EH (cell line): Measurements from ENCODE around the gene PRCD.
"Not testable (repeated sequence)": the region's sequence is repeated elsewhere in the genome, so short reads cannot be mapped to it uniquely, and the experiment has no call there.

ENCODE experiments used
- DNase-seq: peaks from one replicate; pipeline ENCODE4 v3.0.0-alpha.2; 2015; ENCODE audit warnings: low read depth

Gene PRCD

DNA sequence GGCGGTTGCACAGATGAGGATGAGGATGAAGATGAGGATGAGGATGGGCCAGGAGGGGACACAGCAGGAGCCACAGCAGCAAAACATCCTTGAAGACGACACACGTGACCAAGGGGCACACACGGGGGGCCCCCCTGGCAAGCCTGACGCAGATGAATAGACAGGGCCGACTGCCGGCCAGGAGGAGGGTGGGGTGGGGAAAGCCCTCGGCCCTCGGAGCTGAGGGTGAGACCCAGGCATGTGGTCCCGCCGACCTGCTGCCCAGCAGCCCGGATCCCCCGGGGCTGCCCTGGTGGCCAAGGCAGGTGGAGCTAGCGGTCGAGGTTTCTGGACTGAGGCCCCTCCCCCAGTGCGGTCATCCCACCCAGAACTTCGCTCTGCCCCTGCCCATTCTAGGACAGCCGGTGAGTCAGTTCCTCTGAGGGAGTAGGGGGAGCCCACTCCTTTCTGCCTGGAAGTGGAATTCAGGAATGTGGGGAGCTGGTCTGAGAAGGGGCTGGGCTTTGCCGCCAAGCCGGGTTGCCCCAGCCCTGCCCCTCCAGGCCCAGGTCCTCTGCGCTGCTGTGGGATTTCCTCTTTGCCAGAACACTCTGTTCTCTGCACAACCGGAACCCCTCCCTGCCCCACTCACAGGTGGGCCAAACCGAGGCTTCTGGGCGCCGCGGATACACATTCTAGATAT lies 12.3 kb upstream of the PRCD start:
- DNase-seq = peak; percentile 79

DNA sequence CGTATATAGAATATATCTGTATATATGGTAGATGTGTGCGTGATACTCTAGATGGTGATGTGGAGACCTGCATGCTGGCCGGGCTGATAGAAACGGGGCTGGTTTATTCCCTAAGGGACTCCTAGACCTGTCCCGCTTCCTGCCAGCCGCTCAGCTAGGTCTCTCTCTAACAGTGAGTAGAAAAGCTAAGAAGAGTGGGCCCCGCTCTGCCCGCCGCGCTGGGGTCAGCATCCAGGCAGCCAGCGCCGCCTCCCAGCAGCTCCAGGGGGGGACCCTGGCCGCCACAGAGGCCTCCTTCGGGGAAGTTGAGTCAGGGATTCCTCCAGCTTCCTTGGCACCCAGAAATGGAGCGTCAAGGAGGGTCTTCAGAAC lies 11.7 kb upstream of the PRCD start:
- DNase-seq = no peak

DNA sequence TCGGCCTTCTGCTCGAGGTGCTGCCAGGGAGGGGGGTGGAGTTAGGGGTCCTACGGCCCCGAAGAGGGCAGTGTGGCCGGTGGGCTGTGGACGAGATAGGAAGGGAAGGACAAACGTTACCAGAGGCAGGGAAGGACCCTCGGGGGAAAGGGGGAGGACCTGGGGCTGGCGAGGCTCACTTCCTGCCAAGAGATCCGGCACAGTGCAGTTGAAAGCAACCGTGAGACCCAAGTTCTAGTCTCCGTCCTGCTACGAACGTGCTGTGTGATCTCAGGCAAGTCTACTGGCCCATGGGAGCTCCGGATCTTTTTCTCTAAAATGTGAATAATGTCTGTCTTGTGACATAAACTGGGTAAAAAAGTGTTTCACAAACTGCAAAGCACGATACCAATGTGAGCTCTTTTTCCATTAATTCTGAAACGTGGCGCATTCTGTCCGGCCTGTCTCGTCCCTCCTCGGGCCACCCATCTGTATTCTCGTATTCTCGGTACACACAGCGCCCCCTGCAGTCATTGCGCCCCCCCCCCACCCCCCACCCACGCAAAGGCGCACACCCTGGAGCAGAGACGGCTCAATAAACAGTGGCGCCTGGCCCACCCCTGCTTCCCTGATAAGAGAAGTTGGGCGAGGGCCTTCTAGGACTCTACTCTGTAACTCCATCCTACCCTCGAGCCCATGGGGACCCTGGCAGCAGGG lies 11.2 kb upstream of the PRCD start:
- DNase-seq = no peak

DNA sequence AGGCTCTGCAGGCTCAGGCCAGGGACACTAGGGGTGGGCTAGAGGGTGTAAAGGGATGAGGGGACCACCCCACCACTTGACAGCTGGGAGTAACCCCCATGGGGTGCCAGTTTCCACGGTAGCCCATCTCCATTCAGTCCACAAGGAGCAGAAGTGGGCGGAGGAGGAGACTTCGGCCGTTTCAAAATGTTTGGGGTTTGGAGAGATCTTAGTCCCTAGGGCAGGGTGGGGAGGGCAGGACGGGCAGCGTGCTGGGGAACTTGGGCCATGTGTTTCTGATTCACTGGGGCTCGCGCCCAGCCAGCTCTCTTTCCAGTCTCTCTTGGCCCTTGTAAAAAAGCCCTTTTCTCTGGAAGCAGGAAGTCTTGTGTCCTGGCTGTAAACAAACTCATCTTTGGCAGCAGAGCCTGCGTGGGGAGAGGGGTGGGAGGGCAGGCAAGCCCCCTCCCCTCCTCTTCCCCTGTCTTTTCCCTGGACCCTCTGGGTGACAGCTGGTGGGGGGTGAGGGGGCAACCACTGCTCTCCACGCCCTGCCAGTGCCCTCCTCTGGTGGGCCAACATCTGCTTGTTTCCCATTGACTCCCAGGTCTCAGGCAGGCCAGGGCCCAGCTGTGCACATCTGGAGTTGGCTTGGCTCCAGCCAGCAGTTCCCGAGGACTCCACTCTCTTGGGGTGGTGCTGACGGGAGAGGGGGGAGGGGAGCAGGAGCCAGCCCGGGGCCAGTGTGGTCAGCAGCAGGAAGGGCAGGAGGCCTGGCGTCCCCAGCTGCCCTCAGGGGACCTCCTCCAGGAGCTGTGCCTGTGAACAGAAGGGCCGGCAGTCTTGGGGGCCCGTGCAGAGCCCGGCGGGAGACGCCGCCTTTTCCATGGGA lies 10.4 kb upstream of the PRCD start:
- peak; percentile 94 for DNase-seq

DNA sequence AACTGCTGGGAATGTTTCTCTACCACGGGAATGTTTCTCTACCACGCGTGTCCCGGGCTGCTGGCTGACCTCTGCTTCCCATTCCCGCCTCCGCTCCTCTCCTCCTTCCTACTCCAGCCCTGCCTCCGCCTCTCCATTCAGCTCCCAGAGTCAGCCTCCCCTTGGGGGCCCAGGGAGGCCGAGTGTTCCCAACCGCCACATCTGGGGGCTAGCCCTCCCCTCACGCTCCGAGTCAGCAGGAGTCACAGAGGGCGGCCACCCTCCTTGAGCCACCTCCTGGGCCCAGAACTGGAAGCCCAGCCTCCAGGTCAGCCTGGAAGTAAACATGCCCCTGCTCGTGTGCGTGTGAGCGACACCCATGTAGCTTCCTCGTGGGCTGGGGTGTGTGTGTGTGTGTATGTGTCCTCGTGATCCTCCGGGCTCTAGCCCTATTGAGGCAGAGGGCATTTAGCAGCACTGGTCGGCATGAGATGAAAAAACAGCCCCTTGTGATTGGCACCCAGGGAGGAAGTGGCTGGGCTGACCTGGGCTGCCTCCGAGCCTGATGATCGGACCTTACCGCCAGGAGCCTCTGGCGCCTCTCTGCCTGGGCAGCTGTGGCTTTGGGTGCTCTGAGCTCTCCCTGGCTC lies 9.6 kb upstream of the PRCD start:
- no peak for DNase-seq

DNA sequence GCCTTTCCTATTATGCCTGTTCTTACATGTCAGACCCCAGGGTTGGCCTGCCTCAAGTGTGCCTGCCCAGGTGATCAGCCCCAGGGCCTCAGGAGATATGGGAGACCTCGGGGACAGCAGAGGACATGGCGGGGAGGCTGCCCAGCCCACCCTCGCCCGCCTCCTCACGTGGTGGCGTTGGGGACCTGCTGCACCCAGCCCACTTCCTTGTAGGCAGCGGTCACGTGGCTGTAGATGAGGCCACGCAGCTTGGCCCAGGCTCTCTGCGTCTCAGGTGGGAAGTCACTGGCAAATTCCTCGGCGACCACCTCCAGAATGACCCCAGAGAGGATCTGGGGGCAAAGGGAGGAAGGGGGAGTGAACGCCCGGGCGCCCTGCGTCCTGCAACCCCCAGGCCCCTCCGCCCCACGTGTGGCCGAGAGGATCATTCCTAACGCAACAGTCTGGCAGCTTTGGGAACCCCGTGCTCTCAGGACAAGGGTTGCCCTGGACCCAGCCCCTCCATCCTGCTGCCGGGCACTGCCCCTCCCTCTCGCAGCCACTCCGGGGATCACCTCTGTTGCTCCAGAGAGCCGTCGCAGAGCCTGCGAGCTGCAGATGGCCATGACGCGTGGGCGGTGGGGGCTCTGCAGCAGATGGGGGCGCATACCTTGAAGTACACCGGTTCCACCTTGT lies 8.9 kb upstream of the PRCD start:
- DNase-seq = no peak

DNA sequence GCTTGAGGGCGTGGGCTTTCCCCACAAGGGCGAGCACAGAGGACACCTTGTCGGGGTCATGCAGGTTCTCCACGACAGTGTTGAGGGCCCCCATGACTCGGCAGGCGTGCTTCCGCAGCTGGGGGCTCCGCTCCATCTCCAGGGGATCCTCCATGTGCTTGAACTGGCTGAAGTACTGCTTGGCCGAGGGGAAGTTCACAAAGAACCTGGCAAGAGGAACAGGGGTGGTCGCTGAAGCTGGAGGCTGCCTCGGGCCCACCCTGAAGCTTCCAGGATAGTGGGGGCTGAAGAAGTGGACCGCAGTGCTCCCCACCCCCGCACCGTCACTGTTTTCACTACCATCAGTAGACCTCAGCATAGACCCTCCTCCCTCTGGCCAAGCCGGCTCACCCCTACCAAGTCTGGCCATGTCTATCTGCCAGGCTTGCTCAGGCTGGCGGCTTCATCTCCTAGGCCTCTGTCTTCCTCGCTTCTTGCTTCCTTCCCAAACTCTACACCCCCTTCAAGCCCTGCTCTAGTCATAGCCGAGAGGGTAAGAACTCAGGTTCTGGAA lies 8.3 kb upstream of the PRCD start:
- no peak for DNase-seq

DNA sequence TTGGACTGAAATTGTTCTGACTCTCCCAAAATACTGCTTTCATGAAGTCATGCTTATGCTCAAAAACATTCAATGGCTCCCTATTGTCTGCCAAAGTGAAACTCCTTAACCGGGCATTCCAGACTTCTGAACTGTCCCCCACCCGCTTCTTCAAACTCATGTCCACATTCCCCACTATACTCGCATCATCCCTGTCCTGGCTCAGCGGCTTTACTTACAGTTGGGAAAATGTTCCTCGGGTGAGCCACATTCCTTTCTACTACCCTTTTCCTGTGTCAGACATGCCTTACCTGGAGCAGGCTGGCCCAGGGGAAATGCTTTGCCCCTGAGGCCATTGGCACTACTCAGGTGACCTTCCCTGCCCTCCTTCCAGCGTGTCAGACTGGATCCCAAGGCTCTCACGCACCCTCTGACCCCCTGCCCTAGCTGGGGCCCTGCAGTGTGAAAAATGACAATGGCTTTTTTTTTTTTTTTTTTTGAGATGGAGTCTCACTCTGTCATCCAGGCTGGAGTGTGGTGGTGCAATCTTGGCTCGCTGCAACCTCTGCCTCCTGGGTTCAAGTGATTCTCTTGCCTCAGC lies 7.7 kb upstream of the PRCD start:
- peak; percentile 20 for DNase-seq

DNA sequence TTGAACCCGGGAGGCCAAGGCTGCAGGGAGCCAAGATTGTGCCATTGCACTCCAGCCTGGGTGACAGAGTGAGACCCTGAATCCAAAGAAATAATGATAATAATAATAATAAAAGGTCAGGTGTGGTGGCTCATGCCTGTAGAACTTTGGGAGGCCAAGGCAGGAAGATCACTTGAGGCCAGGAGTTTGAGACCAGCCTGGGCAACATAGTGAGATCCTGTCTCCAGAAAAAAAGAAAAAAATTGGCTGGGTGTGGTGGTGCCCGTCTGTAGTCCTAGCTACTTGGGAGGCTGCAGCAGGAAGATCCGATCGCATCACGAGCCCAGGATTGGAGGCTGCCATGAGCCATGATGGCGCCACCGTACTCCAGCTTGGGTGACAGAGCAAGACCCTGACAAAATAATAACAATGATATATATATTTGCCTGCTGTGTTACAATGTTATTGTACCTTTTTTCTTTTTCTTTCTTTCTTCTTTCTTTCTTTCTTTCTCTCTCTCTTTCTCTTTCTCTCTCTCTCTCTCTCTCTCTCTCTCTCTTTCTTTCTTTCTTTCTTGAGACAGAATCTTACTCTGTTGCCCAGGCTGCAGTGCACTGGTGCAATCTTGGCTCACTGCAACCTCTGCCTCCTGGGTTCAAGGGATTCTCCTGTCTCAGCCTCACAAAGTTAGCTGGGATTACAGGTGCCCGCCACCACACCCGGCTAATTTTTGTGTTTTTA lies 6.0 kb upstream of the PRCD start:
- DNase-seq = not testable (repeated sequence)

DNA sequence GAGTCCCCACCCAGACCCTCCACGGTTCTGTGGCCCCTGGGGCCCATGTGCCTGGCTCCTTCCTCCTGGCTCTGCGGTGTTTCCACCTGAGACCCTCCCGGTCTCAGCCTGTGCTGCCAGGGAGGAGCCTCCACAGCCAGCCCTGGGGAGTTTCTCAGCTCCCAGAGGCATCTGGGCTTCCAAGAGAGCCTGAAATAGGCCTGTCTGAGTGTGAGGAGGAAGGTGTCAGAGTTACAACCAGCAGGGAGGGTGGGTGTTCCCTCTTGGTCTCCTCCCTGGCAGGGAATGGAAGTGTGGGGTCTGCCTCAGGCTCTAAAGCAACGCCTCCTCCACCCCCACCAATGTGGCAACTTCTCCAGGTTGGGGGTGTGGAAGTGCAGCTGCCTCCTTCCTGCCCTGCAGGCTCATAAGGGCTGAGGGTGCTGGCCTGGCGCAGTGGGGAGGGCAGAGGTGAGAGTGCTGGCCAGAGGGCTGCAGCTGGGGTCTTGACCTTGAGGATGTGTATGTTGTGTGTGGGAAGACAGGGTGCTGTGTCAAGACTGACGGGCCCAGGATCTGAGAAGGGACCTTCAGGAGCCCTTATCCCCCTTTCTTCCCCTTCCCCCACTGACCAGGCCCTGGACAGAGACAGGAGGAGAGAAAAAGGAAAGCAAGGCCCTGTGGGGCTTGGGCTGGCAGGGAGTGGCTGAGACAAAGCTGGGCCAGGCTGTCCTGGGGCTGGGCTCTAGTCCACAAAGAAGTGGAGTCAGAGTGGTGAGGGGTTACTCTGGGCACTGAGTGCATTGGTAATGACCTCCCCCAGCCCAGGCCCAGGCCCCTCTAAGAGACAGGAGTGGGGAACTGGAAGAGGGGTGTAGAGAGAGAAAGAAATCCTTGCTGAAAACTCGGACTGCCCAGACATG lies 4.8 kb upstream of the PRCD start:
- no peak for DNase-seq

DNA sequence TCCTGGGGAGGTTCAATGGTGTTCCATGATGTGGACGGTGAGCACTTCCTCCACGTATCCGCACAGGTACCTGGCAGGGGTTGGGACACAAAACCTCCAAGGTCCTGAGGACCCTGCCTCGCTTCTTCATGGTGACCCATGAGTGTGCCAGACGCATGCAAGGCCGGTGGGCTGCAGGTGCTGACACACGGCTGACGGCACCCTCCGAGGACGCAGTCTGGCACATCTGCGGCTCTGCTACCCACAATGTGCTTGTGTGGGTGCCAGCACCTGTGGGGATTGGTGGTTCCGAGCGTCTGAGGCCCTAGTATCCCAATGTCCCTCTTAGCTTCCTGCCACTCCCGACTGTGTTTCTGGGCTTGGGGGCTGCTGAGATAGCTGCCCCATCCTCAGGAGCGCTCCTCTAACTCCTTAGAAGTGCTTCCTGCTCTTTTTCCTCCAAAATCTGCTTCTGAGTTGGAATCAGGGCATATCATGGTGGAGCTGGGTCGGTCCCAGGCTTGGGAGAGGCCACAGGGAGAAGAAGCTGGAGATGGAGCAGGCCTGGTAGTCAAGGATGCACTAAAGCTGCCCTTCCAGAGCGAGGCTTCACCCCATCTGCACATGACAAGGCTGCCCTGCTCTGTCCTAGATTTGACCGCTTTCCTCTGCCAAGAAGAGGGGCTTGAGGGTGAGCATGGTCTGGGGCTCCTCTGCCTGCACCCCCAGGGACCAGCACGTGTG lies 3.9 kb upstream of the PRCD start:
- DNase-seq = no peak

DNA sequence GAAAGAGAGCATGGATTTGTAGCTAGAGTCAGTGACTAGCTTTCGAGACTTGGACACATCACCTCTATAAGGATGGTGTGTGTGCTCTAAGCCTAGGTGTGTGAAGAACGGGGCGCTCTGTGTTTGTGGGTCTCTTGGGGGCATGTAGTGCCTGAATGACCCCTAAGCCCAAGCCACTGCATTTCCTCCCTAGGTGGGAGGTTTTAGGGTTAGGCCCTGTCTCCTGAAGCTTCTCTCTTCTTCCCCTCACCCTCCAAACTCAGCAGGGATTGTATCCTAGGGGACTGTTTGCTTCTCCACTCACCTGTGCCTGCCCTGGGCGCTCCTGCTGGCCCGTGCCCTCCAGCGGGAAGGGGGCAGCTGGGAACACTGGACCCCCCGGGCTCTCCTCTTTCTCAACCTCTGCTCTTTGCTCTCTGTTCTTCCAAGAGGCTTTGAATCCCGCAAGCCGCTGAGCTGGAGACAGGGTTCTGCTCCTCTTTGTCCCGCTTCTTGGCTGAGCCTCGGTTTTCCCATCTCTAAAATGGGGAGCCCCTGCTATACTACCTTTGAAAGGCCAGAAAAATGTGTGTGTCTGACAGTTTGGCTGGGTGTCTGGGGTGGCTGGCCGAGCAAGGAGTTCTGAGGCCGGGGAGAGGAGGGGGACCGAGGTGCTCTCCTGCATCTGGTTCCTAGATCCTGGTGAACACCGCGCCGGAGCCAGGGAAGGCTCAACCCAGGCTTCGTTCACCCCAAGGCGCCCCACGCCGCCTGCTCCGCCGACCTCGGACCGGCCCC lies 3.1 kb upstream of the PRCD start:
- no peak for DNase-seq

DNA sequence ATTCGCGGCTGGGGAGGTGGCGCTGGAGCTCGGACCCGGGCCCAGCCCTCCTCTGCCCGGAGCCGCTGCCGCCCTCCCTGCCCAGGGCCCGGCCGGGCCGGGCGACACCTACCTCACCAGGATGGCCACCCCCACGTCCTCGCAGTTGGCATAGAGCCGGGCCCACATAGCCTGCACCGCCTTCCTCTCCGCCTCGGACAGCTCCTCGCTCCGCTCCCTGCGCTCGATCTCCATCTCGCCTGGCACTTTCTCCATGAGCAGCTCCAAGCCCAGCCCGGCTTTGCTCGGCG lies 2.6 kb upstream of the PRCD start:
- peak; percentile 63 for DNase-seq

DNA sequence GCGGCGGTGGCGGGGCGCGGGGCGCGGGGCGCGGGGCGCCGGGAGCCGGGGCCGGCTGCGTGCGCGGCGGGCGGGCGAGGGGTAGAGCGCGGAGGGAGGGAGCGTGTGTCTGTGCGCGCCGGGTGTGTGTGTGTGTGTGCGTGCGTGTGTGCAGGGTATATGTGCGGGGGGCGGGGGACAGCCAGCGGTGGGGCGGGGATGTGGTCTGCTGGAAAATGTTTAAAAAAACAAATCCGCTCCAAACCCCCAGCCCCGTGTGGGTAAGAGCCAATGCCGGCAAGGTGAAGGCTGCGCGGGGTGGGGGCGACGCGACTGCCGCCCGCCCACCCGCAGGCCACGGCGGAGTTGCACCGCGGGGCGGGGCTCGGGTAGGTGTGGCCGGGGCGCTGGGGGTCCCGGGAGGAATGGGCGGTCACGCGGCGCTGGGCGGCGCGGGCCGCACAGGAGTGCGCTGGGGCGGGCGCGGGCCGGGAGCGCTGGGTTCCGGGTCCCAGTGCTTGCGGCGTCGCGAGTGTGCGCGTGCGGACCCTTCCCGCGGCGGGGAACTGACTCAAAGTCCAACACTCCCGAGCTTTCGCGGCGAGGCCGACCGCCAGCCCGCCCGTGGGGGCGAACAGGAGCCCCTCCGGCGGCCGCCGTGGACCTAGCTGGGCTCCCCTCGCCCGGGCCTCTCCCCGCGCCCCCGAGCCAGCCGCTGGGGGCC lies 2.1 kb upstream of the PRCD start, which contains the start of gene CYGB:
Gene CYGB (minus strand): TSS at position 132 of the 703 bp plus-strand sequence. CDS start 167 bp downstream, outside the sequence.
- DNase-seq = no peak

DNA sequence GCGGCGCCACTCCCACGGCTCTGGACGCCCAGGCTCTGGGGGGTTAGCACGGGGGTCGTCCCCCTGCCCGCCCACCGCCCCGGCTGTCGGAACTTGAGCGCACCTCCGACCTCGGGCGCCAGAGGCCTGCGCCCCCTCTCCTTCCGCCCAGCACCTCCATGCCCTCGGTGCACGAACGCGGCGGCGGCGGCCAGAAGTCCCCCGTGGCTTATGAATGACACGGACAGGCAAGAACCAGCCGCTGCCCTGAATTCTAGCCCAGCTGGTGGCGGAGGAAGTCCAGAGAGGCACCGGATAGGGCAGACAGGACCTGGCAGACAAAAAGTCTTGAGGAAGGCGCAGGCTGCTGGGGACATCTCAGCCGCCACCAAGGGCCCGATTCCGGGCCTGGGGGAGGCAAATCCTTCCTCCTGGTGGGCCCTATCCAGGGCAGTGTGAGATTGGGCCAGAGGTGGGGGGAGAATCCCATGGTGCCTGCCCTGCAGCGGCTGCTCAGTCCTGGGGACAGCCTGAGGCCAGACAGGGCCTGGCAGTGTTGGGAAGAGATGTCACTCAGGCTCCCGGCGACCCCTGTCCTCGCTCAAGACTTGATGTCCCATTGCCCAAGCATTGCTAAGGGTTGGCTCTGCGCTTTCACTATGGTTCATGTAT lies 1.4 kb upstream of the PRCD start:
- DNase-seq = no peak

DNA sequence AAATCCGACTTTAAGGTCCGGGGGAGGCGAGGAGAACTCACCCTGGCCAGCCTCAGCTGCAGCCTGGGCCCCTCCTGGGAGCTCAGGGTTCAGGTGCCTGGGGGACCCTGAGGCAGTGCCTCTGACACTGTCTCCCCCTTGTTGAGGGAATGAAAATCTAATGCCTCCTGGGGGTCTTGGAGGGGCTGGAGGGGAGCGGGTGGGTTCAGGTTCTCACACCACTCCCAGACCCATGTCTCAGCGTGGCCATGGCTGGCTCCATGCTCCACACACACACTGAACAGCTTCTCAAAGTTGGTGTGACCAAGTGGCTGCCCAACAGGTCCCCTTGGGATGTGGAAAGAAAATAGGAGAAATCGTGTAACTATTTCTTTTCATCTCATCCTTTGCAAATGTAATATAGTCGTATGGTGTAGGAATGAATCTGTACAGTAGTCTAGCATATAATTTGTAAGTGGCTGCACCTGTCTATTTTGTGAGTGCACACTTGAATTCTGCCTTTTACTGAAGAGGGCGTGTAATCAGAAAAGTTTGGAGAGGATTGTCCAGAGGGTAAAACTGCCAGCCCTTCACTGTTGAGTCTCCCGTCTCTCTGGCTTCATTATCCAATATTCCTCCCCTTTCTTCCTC lies 788 bp upstream of the PRCD start:
- DNase-seq = no peak
